ENCODE data around the gene ATP6V0C.

The ATP6V0C gene

DNA sequence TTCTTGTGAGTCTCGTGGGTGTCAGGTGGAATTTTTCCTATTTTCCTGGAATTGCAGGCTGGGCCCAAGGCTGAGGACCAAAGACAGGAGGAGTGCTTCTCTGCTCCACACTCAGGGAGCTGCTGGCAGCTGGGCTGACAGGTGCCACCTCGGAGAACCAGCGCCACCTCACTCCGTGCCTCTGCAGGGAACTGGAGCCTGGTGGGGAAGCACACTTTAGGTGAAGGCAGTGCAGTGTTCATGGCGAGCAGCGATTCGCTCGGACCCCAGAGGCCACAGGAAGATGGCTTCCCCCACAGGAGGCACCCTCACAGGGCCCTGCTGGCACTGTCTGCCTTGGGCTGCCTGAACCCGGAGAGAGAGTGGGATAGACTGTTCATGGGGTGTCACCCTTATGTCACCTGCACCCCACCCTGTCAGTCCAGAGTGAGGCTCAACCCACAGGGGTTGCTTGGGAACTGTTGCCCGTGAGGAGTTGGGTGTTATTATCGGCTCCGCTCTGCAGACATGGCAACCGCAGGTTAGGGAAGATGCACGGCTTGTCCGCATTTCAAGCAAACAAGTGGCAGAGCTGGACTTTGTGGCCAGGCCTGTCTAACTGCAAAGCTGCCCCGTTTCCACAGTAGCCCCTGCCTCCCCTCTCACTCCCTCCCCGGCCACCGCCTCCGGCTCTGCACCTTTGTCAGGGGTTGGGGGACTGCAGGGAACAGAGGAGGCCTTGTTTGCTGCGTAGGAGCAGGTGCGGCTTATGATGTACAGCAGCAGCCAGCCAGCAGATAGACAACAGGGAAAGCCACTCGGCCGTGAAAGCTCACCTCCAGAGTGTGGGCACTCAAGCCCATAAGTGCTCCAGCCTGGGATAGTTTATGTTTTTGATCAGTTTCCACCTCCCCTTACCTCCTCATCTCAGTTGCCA is 23.3 kb upstream of the ATP6V0C start:
- no peak for DNase-seq (ENCODE audit: low read depth in 2 of 3, low spot score in 1 of 3)

DNA sequence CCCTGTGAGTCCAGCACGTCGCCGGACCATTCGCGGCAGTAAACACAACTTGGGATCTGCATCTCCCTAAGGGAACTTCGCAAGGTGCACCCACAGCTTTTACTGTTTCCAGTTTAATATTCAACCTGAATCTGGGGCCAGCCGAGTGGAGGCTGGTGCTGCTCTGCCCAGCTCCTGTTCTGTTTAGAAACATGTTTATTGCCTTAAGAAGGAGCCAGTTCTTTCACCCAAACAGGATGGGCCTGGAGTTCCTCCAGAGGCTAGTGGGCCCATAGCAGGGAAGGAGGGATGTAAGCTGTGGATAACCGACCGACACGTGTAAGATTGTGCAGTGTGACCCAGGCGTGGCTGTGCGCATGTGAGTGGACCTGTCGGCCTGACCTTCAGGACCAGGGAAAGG is 21.5 kb upstream of the ATP6V0C start:
- DNase-seq (ENCODE audit: low read depth in 2 of 3, low spot score in 1 of 3), result no peak

DNA sequence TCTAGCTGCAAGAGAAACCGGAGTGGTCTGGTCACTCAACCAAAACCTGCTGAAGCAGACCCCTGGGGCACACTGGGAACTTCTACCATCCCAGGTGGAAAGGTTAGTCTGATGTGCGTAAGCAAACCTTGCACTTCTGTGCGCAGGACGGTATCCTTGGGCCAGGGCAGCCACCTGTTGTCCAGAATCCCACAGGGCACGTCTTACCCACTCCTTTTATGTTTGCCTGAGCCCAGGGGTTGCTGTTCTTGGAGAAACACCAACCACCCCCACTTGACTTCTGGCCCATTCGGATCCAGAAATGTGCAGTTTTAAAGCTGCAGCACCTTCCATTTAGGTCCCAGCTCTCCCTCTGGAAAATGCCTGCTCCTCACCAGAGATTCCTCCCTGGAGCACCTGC is 20.1 kb upstream of the ATP6V0C start:
- no peak for DNase-seq (ENCODE audit: low read depth in 2 of 3, low spot score in 1 of 3)

DNA sequence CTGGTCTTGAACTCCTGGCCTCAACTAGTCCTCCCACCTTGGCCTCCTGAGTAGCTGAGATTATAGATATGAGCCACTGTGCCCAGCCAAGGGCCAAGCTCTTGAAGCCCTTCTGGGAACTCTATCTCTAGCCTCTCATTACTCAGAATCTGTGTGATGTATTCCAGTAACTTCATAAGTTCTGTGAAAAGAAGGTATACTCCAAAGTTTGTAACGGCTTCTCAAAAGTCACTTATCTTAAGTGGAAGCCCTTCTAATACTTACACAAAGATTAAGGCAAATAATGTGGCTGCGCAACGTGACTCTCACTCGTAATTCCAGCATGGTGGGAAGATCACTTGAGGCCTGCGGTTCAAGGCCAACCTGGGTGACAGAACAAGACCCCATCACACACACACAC is 19.1 kb upstream of the ATP6V0C start:
- DNase-seq (ENCODE audit: low read depth in 2 of 3, low spot score in 1 of 3), result no peak

DNA sequence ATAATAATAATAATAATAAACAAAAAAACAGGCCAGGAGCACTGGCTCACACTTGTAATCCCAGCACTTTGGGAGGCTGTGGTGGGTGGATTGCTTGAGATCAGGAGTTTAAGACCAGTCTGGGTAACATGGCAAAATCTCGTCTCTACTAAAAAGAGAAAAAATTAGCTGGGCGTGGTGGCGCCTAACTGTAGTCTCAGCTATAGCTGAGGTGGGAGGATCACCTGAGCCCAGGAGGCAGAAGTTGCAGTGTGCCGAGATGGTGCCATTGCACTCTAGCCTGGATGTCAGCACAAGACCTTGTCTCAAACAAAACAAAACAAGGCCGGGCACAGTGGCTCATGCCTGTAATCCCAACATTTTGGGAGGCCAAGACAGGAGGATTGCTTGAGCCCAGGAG is 18.7 kb upstream of the ATP6V0C start:
- DNase-seq (ENCODE audit: low read depth in 2 of 3, low spot score in 1 of 3), result no peak

DNA sequence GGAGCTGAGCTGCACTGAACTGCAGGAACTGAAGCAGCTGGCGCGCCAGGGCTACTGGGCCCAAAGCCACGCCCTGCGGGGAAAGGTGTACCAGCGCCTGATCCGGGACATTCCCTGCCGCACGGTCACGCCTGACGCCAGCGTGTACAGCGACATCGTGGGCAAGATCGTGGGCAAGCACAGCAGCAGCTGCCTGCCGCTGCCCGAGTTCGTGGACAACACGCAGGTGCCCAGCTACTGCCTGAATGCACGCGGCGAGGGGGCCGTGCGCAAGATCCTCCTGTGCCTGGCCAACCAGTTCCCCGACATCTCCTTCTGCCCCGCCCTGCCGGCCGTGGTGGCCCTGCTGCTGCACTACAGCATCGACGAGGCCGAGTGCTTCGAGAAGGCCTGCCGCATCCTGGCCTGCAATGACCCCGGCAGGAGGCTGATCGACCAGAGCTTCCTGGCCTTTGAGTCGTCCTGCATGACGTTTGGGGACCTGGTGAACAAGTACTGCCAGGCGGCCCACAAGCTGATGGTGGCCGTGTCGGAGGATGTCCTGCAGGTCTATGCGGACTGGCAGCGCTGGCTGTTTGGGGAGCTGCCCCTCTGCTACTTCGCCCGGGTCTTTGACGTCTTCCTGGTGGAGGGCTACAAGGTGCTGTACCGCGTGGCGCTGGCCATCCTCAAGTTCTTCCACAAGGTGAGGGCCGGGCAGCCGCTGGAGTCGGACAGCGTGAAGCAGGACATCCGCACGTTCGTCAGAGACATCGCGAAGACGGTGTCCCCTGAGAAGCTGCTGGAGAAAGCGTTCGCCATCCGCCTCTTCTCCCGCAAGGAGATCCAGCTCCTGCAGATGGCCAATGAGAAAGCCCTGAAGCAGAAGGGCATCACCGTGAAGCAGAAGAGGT is 17.3 kb upstream of the ATP6V0C start:
- DNase-seq (ENCODE audit: low read depth in 2 of 3, low spot score in 1 of 3), result no peak

DNA sequence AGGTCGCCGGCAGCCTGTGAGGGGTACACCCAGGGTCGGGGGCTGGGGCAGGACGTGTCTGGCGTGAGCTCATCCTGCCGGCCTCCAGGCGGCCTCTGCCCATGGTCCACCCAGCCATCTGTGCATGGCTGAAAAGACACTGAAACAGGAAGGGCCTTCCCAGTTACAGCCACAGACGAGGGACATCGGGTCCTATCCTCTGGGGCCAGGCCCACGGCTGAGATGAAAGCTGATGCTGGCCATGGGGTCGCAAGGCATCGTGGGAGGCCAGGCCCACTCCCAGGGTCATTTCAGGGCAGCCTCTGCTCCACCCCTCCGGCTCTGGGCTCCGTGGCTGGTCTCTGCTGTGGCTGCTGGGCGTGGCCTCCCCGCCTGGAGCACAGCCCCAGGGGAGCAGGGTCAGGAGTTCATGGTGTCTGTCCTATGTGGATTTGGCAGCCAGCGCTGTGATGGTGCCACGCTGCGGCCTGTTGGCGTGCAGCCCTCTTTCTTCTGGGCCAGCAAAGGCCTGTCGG is 16.6 kb upstream of the ATP6V0C start:
- DNase-seq (ENCODE audit: low read depth in 2 of 3, low spot score in 1 of 3), result no peak

DNA sequence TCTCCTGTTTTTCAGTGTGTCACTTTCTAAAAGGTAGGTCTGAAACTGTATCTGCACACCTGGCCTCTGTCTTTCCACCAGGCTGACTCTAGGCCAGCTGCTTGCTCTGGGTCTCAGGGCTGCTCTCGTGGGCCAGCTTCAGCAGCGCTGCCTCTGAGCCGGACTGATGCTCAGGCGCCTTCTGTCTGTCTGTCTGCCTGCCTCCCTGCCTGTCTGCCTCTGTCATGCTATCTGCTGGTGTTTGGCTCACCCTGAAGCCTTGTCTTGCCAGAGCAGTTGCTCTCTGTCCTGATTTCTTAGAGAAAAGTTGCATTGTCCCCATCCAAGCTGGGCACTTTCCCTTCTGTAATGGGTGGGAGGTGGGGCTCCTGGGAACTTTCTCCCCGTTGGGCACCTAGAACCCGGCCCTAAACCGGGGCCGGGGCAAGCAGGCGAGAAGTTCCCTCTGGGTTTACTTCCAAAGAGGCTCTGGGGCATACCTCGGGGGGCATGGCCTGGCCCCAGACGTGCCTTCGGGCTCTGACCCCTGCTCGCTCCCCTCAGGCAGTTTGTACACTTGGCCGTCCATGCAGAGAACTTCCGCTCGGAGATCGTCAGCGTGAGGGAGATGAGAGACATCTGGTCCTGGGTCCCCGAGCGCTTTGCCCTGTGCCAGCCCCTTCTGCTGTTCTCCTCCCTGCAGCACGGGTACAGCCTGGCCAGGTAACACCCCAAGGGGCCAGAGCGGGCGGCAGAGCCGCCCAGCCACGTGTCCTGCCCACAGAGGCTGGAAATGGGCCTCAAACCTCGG is 15.9 kb upstream of the ATP6V0C start:
- DNase-seq (ENCODE audit: low read depth in 2 of 3, low spot score in 1 of 3), result no peak

DNA sequence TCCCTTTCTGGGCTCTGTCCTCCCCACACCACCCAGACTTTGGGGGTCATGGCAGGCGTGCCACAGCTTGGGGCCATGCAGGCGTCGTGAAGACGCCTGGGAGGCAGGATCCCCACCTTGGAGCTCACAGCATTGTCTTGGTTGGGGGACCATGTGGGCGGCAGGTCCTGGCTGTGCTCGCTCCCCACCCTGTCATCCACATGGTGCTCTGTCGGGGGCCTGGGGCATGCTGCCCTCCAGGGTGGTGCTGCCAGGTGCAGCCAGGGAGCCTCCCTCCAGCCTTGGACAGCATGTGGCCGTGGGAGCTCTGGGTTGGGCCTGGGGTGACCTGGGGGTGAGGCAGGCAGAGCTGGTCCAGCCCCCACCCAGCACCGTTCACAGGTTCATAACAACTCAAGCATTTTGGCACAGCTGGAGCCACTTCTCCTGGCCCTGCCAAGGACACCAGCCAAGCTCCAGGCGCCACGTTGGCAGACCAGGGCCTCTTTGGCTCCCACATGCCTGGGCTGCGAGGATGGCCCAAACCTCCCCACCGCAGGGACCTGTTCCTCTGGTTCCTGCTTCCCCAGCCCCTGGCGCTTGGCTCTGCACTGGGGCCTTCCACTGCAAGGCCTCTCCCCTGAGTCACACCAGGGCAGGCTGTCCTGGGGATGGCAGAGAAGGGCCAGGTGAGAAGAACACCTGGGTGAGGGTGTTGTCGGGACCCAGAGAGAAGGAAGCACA is 15.1 kb upstream of the ATP6V0C start:
- DNase-seq (ENCODE audit: low read depth in 2 of 3, low spot score in 1 of 3), result no peak

DNA sequence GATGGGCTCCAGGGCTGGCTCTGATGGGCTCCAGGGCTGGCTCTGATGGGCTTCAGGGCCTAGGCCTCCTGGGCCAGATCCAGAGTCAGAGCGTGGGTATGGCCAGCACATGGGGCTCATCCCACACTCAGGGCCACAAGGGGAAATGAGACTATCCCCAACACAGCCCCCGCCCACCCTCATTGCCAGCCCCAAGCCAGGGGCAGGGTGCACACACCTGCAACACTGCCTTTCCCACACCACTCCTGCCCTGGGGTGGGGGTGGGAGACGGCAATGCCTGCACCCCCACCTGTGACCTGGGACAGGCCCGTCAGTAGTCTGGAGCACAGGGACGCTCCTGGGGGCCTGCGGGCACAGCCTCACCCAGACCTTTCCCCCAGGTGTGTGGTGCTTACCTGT is 14.3 kb upstream of the ATP6V0C start:
- no peak for DNase-seq (ENCODE audit: low read depth in 2 of 3, low spot score in 1 of 3)

DNA sequence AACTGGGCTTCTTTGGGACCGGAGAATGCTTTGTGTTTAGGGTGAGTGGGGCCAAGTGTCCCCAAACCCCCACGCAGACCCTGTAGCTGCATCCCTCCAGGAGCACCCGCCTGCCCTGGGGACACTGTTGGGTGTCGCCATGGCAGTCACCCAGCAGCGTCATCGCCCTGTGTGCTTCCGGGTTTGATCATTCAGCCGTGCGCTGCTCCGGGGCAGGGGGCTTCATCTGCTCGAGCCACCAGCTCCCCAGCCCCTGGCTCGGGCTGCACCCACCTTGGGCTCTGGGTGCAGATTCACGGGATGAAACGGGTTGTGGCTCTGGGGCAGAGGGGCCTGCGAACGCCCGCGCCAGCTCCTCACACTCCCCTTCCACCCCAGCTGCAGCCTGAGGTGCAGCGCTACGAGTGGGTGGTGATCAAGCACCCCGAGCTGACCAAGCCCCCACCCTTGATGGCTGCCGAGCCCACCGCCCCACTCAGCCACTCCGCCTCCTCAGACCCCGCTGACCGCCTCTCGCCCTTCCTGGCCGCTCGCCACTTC is 13.8 kb upstream of the ATP6V0C start:
- no peak for DNase-seq (ENCODE audit: low read depth in 2 of 3, low spot score in 1 of 3)

DNA sequence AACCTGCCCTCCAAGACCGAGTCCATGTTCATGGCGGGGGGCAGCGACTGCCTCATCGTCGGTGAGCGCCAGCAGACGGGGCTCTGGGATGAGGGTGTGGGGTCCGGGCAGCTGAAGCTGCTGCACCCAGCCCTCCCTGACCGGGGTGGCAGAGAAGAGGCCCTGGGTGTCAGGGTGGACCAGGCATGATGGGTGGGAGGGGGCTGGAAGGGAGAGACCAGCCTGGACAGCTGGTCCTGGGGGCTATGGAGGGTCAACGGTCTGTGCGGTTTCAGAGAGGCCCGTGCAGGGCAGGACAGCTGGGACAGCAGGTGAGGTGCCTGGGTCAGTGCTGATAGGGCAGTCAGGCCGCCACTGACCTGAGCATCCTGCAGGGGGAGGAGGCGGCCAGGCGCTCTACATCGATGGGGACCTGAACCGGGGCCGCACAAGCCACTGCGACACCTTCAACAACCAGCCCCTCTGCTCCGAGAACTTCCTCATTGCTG is 13.3 kb upstream of the ATP6V0C start:
- no peak for DNase-seq (ENCODE audit: low read depth in 2 of 3, low spot score in 1 of 3)

DNA sequence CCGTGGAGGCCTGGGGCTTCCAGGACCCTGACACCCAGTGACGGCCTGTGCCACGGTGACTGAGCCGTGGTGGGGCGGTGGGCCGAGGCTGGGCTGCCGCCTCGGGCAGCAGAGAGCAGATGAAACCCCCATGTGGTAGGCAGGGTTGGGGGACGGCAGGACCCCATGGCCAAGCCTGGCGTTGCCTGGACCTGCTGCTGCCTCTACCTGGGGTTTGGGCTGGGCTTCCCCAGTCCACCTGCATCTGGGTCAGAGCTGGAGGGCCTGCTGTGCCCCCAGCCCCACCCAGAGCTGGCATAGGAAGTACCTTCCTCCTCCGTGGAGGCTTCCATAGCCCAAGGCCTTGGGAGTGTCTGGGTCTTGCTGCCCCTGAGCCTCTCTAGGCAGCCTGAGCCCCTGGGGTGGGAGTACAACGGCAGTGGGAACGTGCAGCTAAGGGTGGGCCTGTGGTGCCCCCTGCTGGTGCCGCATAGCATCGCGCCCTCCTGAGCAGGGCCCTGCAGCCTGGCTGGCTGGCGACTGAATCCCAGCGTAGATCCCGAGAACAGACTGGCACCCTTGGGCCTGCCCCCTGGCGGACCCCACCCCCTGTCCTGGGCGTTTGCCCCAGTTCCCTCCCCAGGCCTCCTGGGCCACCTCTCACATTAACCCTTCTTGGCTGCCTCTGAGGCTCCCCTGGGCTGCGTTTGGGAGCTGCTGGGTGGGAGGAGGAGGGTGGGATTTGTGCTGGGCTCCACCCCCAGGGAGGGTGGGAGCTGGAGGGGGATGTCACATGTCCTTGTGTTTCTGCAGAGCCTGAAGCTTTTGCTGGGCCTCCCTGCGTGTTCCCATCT is 12.6 kb upstream of the ATP6V0C start:
- DNase-seq (ENCODE audit: low read depth in 2 of 3, low spot score in 1 of 3), result peak; percentile 63 to 84 (median 72)

DNA sequence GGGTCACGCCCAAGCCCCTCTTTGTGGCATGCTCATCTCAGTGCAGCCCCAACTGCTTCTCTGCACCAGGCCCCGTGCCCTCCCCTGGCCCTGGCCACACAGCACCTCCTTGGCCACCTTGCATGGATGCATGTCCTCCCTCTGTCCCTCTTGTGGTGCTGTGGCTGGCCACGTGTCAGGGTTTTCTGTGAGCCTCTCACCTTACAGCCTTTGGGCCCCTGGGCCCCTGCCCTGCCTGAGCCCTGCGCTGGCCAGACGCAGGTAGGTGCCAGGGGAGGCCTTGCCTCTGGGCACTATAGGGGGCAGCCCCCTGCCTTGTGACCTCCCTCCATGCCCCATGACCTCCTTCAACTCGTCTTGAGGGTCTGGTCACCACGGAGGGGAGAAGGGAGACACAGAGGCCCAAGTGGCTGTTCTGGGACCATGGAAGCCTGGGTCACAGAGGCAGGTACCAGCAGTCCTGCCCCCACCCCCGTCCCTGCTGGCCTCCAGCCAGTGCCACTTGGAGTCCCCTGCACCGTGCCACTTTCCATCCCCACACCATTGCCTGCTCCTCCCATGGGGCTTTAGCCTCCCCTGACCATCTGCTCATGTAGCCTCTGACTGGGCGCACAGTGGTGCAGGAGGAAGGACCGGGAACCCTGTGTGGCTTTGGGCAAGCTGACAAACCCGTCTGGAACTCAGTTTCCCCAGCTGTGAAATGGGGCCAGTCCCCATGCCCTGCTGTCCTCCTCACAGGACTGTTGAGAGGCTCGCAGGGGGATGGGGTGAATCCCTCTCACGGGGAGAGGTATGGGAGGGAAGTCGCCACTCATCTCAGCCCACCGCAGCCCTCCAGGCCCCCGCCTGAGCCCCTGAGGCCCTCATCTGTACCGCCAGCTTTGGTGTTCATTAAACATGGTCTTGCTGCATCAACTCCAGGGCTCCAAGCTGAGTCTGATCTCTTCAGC is 11.5 kb upstream of the ATP6V0C start:
- DNase-seq (ENCODE audit: low read depth in 2 of 3, low spot score in 1 of 3), result no peak

DNA sequence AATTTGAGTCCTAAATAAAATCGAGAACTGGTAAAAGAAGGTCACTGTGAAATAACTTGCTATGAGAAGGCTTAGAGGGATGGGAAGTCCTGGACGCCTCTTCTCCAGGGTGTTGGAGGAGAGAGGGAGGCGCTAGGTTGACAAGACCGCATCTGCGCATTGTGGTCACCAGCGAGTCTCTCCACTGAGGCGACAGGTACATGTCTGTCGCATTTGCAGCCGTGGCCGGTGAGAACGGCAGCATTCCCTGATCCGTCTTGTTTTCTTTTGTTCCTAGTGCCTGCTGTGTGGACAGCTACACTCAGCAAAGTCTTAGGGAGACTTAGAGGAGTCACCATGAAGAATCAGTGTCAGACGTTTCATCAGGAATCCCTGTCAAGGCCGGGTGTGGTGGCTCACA is 8.1 kb upstream of the ATP6V0C start:
- DNase-seq (ENCODE audit: low read depth in 2 of 3, low spot score in 1 of 3), result no peak

DNA sequence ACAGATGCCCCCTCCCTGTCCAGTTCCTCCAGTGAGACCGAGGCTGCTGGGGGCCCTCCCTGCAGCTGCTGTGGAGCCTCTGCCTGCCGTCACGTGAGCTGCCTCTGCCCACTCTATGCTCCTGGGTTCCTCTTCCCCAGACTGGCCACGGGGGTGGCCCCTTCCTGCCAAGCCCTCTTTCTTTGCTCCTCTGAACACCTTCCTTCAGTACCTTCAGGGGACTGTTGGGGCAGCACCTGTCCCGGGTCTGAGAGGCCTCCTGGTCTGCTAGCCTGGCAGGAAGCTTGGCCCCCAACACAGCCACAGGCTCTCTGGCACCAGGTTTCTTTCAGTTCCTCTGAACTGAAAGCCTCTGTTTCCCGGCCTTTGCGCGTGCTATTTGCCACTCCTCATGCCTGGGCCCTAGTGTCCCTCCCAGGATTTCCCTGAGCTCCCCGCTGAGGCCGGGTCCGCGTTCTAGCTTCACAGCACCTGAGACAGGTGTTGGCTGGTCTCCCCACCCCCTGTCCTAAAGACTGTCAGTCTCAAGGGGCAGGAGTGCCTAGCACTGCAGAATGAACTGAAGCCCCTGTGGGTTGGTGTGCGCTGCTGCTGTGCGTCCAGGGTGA is 6.6 kb upstream of the ATP6V0C start:
- no peak for DNase-seq (ENCODE audit: low read depth in 2 of 3, low spot score in 1 of 3)

DNA sequence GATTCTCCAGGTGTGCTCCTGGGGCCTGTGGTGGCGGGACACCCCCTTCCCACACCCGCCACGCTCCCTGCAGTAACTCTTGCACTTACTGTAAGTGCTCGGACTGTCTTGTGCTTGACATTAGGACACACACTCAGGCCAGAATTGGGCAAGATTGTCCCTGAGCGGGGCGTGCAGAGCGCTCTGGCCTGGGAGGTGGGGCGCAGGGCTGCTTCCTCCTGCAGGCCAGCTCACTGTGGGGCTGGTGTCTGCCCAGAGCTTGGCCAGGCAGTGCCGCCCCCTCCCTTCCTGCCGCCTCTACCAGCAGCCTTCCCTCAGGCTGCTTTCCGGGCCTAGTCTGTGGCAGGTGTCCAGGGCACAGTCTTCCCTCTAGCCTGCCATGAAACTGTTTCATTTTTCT is 6.1 kb upstream of the ATP6V0C start:
- DNase-seq (ENCODE audit: low read depth in 2 of 3, low spot score in 1 of 3), result no peak

Measured in stimulated activated CD4-positive, alpha-beta T cell treated with anti-CD3 and anti-CD28 coated beads, Interleukin-12 subunit alpha, Interleukin-12 subunit beta, amount 100 ng/mL, for 48 hours (primary cell).